GM12874 (cell line): ENCODE measurements around the gene CFHR5.

Source experiments
- TF ChIP-seq, protein P1 (sequence below): IDR thresholded peaks from 2 replicates; pipeline ENCODE4 v1.5.1; 2011; ENCODE audit warnings: low read depth, mild to moderate bottlenecking, control low read depth, low read length, moderate library complexity; ENCODE audit not compliant: insufficient read depth

The CFHR5 gene

DNA sequence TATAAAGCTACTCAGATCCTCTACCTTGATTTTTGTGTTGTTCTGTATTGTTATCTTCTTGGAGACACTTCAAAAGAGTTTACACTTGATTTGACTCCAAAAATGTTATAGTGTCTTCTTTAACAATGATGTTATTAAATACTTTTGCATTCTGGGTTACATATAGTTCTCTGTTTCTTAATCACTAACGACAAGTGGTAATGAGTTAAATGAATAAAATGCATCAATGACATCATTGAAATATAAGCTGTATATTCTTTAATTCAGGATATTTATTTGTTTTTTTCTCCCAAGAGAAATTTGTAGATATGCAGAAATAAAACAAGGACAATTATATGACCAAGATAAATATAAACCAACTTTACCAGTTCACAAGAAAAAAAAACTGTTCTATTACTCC is 7.2 kb upstream of the CFHR5 start:
- TF ChIP-seq, protein P1, sequence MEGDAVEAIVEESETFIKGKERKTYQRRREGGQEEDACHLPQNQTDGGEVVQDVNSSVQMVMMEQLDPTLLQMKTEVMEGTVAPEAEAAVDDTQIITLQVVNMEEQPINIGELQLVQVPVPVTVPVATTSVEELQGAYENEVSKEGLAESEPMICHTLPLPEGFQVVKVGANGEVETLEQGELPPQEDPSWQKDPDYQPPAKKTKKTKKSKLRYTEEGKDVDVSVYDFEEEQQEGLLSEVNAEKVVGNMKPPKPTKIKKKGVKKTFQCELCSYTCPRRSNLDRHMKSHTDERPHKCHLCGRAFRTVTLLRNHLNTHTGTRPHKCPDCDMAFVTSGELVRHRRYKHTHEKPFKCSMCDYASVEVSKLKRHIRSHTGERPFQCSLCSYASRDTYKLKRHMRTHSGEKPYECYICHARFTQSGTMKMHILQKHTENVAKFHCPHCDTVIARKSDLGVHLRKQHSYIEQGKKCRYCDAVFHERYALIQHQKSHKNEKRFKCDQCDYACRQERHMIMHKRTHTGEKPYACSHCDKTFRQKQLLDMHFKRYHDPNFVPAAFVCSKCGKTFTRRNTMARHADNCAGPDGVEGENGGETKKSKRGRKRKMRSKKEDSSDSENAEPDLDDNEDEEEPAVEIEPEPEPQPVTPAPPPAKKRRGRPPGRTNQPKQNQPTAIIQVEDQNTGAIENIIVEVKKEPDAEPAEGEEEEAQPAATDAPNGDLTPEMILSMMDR = no peak

DNA sequence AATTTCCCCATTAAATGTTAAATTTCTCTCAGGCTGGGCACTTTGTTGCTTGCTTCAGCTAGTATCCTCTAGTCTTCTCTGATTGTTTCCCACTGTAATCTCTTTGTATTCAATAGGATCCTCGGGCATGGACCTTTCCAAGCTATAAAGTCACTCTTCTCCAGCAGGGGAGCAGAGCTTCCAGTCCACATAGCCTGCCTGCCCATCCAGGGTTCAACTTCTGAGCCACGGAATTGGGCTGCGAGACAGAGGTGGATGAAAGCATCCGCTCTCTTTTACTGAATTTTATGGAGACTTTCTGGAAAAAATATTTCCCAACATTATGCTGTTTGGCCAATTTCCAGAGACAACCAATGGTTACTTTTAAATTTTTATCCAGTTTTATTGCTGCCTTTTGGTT is 1.1 kb upstream of the CFHR5 start:
- TF ChIP-seq, protein P1 = no peak

DNA sequence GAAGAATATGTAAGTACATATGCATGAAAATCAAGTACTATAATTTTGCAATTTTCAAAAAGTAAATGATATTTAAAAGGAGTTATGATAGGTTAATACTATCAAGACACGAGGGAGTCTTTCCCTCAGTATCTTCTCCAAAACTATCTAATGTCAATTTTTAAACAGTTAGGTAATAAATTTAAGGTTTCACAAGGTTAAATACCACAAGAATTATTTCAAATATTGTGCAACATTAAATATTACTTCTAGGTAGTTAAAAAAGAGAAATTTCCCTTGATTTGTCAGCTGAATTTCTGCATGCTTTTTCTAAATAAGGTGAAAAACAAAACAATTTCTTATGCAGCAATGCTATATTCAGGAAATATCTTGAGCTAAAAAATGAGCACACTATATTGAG is 3.5 kb downstream of the CFHR5 start:
- TF ChIP-seq, protein P1 = no peak

DNA sequence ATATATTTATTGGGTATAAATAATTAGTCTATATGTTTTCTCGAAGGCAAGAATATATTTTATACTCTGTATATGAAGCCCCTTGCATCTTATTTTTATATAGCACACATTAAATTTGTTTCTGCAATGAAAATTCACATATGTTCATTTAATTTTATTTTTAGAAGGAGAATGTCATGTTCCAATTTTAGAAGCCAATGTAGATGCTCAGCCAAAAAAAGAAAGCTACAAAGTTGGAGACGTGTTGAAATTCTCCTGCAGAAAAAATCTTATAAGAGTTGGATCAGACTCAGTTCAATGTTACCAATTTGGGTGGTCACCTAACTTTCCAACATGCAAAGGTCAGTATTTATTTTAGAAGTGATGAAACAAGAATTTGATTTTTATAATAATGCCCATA is 16.6 kb downstream of the CFHR5 start:
- TF ChIP-seq, protein P1 = no peak

DNA sequence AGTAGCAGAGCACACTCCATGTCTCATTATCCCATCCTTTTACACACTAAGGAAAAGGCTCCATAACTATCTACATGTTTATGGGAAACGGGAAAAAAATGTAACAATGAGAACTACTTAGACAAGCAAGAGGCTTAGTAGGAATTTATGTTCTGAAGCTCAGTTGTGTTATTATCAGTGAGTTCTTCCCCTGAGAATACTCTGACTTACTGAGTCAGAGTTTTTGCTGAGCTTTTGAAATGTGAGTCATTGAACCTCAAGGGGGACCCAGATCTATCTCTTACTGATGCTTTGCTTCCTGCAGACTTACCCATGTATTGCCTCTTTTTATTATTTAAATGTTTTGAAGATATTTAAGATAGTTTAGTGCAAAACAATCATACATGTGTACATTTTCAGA is 20.1 kb downstream of the CFHR5 start:
- TF ChIP-seq, protein P1 = no peak

DNA sequence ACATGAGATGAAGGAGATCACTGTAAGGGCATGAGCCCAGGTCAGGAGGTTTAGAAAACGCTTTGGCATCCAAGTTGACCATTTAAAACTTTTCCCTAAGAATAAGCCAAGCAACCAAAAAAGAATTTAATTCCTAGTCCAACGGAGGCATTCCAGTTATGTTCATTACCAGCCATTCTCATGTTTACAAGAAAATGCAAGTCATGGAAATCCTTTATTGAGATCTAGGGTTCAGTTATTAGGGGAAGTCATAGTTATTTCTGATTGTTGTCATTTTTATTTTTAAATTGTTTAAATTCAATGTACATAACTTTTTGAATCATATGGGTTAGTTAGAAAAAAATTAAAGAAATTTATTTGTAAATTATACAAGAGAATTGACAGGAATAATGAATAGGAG is 24.5 kb downstream of the CFHR5 start:
- TF ChIP-seq, protein P1 = no peak

DNA sequence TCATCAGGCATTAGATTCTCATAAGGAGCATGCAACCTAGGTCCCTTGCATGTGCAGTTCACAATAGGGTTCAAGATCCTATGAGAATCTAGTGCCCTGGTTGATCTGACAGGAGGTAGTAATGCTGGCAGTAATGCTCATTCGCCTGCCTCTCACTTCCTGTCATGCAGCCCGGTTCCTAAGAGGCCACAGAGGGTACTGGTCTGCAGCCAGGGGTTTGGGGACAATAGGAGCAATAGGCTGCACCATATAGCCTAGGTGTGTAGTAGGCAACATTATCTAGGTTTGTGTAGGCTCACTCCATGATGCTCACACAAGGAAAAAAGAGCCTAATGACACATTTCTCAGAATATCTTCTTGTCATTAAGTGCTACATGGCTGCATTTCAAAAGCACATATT is 25.8 kb downstream of the CFHR5 start:
- TF ChIP-seq, protein P1 = no peak

DNA sequence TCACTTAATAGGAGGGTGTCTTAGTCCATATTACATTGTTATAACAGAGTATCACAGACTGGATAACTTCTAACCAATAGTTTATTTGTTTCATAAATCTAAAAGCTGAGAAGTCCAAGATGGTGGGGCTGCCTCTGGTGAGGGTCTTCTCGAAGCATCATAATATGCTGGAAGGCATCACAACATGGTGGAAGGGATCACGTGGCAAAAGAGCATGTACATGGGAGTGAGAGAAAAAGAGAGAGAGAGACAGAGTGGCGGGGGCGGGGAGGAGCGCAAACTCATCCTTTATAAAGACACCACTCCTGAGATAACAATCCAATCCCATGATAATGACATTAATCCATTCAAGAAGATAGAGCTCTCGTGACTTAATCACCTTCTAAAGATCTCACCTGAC is 31.5 kb downstream of the CFHR5 start:
- TF ChIP-seq, protein P1 = no peak
